Activated naive CD4-positive, alpha-beta T cell treated with Interleukin-2 at 50 U/mL for 16 hours (primary cell): Measurements from ENCODE around the gene DCP1B.
A peak's percentile ranks its signal among the peaks of the same experiment; 100 is the strongest.

ENCODE experiments used
- DNase-seq: peaks from one replicate; pipeline ENCODE4 v3.0.0-alpha.2; 2020

The DCP1B gene

DNA sequence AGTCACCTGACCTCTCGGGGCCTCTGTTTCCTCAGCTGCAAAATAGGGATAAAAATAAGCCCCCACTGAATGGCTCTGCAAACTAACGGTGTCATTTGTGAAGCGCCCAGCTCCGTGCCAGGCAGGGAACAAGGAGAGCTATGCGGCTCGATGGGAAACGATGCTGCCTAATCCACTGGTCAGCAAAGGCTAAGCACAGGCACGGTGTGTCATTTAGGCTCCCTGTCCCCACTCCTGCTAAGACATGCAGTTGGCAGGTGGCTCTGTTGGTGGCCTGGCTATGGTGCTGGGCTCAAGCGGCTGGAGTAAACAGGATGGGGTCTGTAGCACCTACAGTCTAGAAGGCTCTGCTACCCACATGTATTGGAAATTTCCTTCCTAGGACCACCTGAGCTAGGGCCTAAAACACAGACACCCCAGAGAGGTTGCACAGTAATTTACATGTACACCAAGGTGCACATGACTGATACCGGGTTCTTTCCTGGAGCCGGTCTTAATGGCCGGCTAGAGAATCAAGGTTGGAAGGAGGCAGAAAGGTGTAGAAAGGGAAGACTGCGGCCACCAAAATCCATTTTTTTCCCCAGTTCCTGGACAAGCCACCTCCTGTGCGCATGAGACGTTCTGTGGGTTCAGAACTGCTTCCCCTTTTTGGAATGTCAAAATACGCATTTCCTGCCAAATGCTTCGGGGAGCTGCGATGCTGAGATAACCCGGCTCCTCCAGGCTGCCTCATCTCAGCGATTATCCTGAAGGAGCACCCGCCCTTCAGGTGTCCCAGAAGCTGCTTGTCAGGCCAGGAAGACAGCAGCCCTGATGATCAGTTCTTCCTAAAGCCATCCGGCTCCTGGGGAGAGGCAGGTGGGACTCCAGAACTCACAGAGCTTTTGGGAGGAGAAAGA lies 86.8 kb downstream of the DCP1B start:
- no peak for DNase-seq

DNA sequence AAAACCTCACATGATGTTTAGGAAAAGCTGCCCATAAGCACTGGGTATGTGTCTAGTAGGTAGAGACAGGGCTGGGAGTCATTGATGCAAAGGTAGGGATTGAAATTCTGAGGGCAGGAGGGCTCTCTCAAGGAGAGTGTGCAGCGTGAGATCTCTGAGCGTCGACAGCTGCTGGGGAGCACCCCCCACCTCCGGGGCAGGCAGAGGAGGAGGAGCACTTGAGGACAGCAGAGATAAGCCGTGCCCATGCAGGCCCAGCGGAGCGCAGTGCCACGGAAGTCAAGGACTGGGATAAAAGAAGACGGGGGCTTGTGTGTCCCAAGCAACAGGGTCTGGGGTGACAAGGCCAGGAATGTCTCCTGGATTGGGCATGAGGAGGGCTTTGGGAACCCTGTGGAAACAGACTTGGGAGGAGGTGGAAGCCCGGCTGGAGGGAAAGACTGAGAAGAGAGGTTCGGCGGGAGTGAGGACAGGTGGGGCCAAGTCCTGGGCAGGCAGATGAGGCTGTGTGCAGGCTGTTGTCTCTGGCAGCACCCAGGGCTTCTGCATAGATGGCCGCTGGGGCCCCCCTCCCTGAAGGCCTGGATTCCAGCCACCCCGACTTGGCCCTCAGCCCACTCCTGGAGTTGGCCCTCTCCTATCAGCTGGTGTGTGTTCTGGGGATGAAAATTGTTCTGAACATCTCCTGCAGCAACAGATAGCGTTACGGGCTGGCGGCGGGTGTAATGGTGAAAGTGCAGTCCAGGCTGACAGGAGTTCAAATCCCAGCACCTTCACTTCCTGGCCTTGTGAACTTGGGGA lies 87.7 kb downstream of the DCP1B start:
- no peak for DNase-seq

DNA sequence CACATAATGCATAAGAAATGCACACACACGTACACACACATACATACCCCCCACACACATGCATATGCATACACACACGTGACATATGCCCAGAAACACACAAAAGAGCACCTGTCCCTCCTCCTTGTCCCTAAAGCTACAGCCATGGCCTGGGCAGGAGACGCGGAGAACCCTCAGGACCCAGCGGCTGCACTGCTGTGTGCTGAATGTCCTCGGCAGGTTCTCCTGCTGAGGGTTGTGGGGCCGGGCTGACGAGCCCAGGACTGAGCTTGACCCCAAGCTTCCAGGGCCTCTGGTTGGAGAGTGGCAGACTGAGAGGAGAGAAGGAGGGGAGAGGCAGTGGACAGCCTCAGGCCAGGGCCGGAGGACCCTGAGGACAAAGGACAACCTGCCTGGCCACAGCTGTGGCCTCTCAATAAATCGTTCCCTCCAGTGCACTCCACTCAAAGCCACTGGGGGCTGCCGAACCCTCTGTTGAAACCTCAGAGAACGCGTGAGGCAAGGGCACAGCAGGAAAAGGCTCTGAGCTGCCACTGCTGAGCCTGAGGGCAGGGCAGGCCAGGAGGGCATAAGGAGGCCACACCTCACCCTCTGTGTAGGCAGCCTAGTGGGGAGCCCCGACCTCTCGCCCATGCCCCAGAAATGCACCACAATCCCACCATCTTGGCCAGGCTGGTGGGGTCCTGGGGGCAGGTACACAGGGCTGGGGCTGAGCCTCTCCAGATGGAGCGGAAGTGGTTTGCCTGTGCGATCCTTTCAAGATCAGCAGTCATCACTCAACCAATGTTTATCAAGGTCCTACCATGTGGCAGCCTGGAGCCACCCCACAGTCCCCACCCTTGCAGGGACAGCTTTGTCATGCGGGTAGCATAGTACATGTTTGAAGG lies 88.9 kb downstream of the DCP1B start:
- peak; percentile 17 for DNase-seq

DNA sequence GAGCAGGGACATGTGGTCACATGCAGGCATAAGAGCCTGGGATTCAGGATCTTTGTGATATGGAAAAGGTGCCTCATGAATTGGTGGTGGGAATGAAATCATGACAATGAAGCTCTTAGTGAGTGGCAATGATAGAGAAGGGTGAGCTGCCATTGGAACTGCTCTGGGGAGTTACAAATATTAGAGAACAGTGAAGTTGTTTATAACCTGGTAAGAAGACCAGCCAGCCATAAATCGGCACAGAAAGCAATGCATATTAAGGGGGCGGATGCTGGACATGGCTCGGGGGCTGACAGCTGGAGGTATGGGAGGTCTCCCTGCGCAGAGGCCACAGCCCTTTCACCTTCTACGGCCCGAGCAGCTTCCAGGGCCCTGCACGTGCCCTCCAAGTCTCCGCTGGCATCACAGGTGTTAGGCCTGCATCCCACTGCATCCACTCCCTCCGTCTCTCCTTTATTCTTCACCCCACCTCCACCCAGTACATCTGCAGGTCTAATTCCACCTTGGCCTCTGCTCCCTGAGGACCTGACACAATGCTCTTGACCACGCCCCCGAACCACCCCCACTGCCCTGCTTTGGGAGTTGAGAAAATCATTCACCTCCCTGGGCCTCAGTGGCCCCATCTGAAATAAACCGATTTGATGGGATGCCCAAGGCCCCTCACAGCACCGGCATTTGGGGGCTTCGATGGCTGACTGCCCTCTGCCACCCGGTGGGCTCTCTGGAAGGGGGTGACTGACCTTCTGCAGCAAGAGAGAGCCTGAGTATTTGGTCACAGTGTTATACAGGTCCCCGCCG lies 89.9 kb downstream of the DCP1B start:
- DNase-seq: no peak

- DNase-seq: no peak
Measured at GRCh38 chr12:1913377-1914113, 90.7 kb downstream of the DCP1B start.

- no peak for DNase-seq
Measured at GRCh38 chr12:1912580-1913376, 91.5 kb downstream of the DCP1B start.

GRCh38 chr12:1911598-1912575 lies 92.4 kb downstream of the DCP1B start:
- DNase-seq: no peak

GRCh38 chr12:1910468-1910867 lies 93.8 kb downstream of the DCP1B start:
- no peak for DNase-seq

GRCh38 chr12:1908758-1909157 lies 95.5 kb downstream of the DCP1B start:
- DNase-seq: no peak

- peak; percentile 20 for DNase-seq
Measured at GRCh38 chr12:1907652-1908611, 96.3 kb downstream of the DCP1B start.

GRCh38 chr12:1906579-1906978 lies 97.7 kb downstream of the DCP1B start:
- no peak for DNase-seq

DNA sequence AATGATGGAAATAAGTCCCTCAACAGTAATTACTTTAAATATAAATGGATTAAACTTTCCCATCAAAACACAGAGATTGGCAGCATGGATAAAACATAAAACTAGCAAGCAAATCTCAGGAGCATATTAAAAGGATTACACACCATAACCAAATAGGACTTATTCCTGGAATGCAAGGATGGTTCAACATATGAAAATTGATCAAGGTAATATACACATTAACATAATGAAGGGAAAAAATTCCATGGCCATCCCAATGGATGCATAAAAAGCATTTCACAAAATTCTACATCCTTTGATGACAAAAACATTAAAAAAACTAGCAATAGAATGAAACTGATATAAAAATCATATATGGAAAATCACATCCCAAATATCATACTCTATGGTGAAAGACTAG lies 99.4 kb downstream of the DCP1B start:
- DNase-seq: no peak

DNA sequence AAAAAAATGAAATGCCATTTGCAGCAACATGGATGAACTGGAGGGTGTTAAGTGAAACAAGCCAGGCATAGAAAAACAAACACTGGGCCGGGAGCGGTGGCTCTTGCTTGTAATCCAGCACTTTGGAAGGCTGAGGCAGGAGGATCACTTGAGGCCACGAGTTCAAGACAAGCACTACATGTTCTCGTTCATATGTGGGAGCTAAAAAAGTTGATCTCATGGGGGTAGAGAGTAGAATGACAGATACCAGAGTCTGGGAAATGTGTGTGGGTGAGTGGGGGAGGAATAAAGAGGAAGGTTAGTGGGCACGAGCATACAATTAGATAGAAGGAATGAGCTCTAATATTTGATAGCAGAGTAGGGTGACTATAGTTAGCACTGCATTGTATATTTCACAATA lies 107.3 kb downstream of the DCP1B start:
- no peak for DNase-seq
